ENCODE measurements around the gene DOCK4.

DNA sequence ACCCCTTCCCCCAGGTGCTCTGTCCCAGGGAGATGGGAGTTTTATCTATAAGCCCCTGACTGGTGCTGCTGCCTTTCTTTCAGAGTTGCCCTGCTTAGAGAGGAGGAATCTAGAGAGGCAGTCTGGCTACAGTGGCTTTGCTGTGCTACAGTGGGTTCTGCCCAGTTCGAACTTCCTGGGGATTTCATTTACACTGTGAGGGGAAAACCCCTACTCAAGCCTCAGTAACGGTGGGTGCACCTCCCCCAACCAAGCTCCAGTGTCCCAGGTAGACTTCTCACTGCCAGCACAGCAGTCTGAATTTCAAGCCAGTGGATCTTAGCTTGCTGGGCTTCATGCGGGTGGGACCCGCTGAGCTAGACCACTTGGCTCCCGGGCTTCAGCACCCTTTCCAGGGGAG, 500.4 kb downstream of the DOCK4 start:
- TF ChIP-seq, protein P1, sequence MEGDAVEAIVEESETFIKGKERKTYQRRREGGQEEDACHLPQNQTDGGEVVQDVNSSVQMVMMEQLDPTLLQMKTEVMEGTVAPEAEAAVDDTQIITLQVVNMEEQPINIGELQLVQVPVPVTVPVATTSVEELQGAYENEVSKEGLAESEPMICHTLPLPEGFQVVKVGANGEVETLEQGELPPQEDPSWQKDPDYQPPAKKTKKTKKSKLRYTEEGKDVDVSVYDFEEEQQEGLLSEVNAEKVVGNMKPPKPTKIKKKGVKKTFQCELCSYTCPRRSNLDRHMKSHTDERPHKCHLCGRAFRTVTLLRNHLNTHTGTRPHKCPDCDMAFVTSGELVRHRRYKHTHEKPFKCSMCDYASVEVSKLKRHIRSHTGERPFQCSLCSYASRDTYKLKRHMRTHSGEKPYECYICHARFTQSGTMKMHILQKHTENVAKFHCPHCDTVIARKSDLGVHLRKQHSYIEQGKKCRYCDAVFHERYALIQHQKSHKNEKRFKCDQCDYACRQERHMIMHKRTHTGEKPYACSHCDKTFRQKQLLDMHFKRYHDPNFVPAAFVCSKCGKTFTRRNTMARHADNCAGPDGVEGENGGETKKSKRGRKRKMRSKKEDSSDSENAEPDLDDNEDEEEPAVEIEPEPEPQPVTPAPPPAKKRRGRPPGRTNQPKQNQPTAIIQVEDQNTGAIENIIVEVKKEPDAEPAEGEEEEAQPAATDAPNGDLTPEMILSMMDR (IDR thresholded peaks at IDR 0.05): no peak
- no peak for TF ChIP-seq POLR2A (IDR thresholded peaks at IDR 0.05)
